Fibroblast of gingiva (primary cell): ENCODE data around the gene GINS2.

Experiments
- DNase-seq: peaks from one replicate; pipeline ENCODE4 v3.0.0-alpha.2; 2011; ENCODE audit warnings: low read depth

Gene GINS2

DNA sequence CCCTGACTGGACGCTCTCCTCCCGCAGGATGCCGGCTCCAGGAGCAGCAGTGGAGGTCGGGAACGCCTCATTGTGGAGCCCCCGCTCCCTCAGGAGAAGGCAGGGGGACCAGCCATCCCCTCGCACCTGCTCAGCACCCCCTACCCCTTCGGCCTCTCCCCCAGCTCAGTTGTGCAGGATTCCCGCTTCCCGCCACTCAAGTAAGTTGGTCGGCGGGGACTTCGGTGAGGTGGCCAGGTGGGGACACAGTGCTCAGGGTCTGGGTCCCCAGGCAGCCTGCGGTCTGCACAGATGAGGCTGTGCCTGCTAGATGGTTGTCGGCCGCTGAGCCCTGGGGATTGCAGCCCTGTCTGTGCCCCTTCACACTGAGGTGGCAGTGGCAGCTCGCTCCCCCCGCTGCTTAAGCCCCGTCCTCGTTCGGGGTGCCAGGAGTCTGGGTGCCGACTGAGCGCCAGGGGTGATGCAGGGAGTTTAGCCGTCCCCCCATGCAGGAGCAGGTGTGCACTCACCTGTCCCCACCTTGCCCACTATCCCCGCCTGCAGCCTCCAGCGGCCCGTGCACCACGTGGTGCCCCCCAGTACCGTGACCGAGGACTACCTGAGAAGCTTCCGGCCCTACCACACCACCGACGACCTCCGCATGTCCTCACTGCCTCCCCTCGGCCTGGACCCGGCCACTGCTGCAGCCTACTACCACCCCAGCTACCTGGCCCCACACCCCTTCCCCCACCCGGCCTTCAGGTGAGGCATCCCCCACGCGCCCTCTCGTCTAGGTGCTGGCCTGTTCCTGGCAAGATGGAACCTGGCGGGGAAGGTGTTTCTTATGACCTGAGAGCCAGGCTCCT, 34.3 kb downstream of the GINS2 start:
- no peak for DNase-seq

DNA sequence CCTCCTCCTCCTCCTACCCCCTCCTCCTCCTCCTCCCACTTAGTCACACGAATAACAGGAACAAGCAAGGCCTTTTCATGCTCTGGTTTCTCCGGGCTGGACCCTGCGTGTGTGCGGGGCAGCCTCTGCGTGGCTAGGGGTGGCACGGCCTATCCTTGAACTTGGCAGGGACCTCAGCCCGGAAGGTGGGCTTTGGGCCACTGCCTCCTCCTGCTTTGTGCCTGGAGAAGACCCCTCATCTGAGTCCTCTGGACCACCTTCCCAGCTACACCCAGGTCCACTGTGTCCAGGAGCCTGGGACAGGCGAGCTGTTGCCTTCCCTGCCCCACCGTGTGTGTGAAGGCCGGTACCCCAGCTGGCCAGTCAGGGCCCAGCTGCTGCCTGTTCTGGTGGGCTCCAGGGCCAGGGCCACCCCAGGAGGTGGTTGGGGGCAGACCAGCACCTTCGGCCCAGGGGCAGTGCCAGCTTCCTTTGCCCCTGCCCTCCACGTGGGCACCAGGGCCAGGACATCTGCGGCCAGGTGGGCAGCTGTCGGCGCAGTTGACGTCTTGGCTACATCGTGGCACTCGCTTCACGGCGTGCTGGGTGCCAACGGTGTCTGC, 35.4 kb downstream of the GINS2 start:
- DNase-seq = no peak

DNA sequence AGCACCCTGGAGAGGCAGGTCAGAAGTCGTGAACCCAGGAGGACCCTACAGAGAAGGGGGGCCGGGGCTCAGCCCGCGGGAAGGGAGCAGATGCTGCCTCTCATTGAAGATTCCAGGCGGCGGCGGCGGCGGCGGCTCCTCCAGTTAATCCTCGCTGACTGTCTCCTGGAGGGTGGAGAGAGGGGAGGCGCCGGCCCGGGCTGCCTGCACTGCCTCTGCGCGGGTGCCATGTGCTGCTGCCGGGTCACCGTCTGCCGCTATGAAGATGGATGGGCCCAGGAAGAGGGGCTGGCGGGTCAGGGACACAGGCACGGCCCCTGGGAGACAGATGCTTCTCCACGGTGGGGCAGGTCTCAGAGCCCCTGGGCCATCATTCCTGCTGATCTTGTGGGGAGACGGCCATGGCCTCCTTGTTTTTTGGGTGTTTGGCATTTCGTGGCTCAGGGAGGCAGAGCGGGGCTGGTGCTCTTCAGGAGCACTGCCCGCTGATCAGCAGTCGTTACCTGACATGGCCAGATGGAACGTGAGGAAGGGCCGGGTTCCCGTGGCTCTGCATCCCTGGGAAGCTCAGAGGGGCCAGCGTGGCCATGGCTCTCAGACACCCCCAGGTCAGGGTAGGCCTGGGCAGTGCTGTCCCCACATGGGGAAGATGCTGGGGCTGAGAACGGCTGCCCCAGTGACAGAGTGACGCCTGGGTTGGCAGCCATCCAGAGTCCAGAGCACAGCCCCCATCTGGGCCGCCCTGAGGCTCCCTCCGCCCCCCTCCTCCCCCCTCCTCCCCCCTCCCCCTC, 36.1 kb downstream of the GINS2 start:
- DNase-seq = peak; percentile 37

DNA sequence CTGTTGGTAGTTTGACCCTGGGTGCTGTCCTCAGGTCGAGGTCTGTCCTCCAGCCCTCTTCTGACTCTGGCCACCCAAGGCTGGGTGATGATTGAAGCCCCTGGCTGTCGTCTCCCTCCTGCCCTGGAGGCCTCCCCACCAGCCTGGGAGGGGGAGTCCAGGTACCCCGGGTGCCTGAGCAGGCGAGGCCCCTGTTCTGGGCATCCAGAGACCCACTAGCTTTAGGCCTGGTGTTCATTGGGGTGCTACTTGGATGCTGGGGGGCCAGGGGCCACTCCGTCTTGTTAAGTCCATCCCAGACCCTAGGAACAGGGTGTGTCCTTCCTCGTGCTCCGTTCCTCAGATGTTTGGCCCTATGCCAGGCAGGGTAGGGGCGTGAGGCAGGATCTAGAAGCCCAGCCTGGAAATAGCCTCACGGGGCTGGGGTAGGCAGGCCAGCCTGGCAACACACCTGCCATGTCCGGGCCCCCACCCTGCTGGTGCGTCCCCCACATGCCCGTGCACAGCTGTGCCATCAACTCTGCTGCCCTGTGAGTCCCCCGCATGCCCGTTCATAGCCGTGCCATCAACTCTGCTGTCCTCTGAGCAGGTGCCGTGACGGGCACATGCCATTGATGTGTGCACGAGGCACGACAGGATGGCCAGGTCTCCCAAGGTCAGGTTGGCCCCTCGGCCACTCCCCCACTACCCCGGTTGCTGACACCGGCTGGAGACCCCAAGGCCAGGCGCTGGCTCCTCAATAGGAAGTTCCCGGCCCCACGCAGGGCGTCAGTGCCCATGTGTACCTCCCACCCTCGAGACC, 36.9 kb downstream of the GINS2 start:
- DNase-seq = no peak

DNA sequence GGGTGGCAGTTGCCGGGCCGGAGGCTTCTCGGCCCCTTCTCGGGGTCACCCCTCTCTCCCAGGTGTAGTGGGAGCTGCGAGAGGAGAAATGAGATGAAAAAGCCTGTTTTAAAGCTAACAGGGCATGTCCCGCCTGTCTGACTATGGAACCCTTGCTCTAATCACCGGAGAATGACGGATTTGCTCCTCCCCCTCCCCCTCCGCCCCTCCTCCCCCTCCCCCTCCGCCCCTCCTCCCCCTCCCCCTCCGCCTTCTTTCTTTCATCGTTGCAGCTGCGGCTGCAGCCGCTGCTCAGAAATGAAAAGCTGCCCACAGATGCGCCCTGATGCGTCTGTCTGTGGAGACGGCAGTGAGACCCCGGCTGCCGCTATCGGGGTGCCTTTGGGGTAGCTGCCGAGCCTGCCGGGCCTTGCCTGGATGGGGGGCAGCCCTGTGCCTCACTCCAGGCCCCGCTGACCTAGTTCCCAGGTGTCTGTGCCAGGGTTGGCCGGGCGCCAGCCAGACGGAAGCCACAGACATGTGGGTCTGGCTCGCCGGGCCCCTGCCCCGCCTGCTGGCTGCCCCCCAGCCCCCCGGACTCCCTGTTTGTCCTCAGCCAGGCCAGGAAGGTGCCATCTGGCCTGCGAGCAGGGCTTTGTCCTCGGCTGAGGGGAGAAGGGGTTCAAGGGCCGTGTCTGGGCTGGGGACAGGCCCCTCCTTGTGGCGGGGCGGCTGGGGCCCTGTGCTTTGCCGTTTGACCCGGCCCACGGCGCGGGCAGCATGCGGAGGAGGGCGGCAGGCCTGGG, 37.7 kb downstream of the GINS2 start:
- no peak for DNase-seq

DNA sequence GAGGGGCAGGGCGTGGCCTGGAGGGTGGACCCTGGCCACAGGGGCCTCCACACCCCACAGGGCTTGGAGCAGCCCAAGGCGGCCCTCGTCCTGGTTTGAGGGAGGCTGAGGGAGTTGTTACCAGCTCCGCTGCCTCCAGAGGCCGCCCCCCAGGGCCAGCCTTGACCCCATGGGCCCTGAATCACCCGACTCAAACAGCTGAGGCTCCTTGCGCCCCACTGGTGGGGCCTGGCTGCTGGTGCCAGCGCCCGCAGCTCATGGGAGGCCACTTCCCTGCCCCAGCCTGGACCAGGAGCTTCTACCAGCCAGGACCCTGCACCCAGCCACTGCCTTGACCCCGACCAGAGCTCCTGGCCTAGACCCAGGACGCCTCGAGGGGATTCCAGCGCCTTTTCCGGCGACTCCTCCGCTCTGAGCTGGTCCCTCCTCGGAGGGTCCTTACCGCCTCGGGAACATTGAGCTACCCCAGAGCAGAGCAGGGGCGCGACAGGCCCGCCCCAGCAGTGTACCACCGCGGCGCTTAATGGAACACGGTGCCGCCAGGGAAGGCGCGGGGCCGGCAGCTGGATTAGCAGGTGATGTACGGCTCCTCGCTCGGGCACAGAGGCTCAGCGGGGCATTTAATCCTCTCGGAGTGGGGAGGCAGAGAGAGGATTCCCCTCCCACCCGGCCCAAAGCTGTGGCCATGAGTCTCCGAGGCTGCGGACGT, 38.5 kb downstream of the GINS2 start:
- no peak for DNase-seq

GRCh38 chr16:85649411-85650134, 39.2 kb downstream of the GINS2 start:
- DNase-seq = no peak

DNA sequence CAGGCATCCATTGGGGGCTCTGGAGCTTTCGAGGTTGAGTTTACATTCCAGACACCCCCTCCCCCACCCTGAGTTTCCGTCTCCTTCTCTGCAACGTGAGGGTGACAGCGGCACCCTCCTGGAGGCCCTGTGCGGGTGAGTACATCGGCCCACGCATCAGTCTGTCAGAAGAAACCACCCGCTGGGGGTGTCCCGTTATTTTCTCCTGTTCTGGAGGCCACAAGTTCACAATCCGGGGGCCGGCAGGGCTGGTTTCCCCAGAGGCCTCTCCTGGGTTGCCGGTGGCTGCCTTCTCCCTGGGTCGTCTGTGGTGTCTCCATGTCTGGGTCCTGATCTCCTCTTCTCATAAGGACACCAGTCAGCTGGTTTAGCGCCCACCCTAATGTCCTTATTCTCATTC, 39.9 kb downstream of the GINS2 start:
- no peak for DNase-seq

- DNase-seq = no peak
These were observed 40.6 kb downstream of the GINS2 start for GRCh38 chr16:85648070-85648714.

DNA sequence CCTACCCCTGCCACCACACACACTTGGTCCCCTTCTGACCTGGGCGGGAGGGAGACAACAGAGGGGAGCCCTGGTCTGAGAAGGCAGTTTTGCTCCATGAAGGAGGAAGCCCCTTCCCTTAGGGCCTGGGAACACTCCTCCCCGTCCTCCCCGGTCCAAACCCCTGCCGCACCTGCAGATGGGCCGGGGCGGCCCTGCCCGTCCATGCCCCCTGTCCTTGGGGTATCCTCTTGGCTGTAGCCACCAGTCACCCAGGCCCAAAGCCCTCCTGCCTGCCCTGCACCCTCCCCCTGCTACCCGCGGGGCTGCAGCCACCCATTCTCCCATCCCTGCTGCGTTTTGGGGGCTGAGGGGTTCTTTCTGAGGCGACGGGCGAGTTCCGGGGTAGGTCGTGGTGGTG, 41.8 kb downstream of the GINS2 start:
- DNase-seq = no peak

DNA sequence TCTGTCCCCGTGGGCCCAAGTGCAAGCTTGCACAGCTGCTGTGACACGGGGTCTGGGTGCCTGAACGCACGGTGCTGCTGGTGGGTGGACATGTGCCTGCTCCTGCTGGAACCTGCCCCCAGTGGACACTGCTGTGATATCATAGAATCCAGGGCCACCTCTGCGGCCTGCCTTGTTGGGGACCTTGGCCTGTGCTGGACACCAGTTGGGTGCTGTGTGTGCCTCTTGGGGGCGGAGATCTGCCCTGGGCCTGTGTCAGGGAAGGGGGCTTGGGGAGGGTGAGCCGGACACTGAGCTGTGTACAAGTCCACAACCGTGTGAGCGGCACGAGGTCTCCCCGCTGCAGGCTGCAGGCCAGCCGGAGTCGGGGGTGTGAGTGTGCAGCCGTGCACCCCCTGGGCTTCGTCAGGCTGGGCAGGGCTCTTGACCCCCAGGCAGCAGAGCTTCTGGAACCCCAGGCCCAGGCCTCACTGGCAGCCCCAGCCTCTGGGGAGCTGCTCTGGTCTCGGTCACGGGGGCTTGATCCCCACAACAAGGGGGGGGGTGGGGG, 42.3 kb downstream of the GINS2 start:
- DNase-seq = no peak

DNA sequence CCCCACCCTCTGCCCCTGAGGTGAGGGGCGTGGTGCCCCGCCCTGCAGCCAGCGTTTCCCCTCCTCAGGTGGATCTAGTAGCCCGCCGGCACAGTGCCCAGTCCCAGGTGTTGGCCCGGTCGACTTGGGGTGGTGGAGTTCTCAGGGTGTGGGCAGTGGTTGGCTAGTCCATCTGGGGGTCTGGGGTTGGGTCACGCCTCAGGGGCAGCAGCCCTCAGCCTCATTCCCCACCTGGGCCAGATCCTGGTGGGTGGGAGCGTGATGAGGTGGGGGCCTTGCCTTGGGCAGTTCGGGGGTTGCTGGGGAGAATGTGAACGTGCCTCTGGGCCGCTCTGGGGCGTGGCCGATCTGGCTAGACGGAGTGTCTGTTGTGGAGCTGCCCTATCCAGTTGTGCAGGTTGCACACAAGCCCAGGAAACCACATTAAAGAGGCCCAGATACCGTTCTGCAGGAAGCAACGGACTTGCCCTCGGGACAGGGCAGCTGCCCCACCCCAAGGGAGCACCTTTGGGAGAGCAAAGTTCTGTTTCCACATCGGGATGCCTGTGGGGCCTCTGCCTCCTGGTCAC, 43.6 kb downstream of the GINS2 start:
- DNase-seq = no peak

GRCh38 chr16:85644093-85644712, 44.6 kb downstream of the GINS2 start:
- DNase-seq = no peak

GRCh38 chr16:85643631-85644030, 45.1 kb downstream of the GINS2 start:
- DNase-seq = no peak

GRCh38 chr16:85642762-85643358, 45.9 kb downstream of the GINS2 start:
- DNase-seq = no peak

DNA sequence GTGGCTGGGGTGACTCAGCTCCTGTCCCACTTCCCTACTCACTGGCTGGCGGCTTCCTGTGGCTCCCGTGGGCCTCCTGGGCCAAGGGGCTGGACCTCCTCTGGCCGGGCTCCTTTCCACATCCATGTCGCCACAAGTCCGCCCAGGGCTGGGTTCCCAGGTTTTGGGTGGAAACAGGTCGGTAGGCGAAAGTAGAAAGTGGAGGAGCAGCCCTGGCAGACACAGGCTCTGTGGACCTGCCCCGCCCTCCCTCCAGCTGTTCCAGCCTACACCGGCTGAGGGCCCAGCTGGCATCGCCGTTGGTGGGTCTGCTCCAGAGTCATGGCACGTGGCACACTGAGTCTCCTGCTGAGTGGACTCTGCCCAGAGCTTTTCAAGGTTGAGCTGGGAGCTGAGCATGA, 47.0 kb downstream of the GINS2 start:
- peak; percentile 47 for DNase-seq

DNA sequence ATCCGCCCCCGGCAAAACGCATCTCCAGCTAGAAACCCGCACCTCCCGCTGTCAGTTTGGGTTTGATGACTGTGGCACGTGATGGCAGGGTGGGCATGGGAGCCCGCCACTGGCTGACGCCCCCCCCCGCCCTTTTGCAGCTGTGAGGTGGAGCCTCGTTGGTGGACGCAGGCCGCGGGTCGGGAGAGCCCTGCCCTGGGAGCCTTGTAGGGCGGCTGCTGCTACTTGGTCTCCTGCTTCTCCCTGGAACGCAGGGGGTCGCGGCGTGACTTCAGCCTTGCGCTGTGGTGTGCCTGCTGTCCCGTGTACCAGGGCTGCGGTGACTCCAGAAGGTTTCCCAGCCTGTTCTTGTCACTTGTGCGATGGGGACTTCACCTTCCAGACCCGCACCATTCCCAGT, 47.4 kb downstream of the GINS2 start:
- DNase-seq = no peak

DNA sequence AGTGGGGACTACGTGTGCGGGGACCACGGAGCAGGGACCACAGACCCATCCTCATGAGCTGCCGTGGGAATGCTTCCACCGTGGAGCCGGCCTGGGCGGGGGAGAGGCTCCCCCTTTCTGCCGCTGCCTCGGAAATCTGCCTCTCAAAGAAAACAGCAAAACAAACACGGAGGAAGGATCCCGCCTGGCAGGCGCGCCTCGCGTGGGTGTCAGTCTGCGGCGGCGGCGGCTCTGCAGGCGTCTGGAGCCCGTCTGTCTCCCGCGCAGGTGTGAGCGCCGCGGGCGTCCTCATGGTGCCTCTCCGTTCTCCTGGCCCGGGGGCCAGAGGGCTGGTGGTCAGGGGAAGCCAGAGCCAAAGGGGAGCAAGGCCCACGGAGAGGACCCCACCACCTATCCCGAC, 48.2 kb downstream of the GINS2 start:
- no peak for DNase-seq
